ENCODE data around the gene TBC1D25. TPM values are rescaled to one million over a fixed set of nuclear protein-coding genes. Genes with fewer than 3 reads are reported as not detected.

Gene TBC1D25
- total RNA-seq, 2 donors from 2014 or later = 8.9 to 21.9 TPM

DNA sequence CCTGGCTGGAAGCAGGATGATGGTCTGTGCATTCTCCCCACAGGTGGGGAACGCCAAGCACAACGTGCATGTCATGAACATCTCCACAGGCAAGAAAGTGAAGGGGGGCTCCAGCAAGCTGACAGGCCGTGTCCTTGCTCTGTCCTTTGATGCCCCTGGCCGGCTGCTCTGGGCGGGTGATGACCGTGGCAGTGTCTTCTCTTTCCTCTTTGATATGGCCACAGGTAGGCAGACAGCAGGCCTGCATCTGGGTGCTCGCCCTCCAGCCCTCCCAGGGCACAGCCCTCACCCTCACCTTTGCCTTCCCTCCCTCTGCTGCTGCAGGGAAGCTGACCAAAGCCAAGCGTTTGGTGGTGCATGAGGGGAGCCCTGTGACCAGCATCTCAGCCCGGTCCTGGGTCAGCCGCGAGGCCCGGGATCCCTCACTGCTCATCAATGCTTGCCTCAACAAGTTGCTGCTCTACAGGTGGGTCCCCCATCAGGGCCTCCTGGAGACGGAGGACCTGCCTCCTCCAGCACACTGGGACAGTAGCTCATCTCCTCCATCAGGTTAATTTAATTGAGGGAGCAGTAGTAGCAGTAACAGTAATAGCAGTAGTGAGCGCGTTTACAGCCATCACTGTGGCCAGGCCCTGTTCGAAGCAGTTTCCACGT, 62.4 kb downstream of the TBC1D25 start:
- no peak overlapping the region for H3K27ac ChIP-seq
- no peak for TF ChIP-seq POLR2AphosphoS5 (IDR thresholded peaks at IDR 0.05)
- no peak for TF ChIP-seq POLR2A (IDR thresholded peaks at IDR 0.05)
- TF ChIP-seq, protein P1, sequence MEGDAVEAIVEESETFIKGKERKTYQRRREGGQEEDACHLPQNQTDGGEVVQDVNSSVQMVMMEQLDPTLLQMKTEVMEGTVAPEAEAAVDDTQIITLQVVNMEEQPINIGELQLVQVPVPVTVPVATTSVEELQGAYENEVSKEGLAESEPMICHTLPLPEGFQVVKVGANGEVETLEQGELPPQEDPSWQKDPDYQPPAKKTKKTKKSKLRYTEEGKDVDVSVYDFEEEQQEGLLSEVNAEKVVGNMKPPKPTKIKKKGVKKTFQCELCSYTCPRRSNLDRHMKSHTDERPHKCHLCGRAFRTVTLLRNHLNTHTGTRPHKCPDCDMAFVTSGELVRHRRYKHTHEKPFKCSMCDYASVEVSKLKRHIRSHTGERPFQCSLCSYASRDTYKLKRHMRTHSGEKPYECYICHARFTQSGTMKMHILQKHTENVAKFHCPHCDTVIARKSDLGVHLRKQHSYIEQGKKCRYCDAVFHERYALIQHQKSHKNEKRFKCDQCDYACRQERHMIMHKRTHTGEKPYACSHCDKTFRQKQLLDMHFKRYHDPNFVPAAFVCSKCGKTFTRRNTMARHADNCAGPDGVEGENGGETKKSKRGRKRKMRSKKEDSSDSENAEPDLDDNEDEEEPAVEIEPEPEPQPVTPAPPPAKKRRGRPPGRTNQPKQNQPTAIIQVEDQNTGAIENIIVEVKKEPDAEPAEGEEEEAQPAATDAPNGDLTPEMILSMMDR (IDR thresholded peaks at IDR 0.05) = no peak
- no peaks in the 10 kb centered on the region for H3K4me1 ChIP-seq (replicated peaks)
- intact Hi-C loops (cut with DNase I) = no loop called here
- DNase-seq (ENCODE audit: low spot score) = no peak
- no peaks in the 10 kb centered on the region for H3K9me3 ChIP-seq
- WGBS = 68% methylated on average over 13 of the region's 17 CpGs
- no peaks in the 10 kb centered on the region for H3K36me3 ChIP-seq
- H3K27me3 ChIP-seq (replicated peaks; ENCODE audit: insufficient read depth) = no peaks in the 10 kb centered on the region
- no peak overlapping the region for H3K4me3 ChIP-seq

DNA sequence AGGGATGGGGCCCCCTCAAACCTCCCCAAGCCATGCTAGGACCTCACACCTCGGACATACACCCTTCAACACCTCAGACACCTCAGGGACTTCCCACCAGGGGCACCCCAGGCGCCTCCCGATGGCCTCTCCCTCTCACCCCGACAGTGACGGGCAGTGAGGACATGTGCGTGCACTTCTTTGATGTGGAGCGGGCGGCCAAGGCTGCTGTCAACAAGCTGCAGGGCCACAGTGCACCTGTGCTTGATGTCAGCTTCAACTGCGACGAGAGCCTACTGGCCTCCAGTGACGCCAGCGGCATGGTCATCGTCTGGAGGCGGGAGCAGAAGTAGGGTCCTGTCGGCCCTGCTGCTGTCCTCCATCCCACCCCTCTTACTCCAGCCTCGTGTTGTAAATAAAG, 65.2 kb downstream of the TBC1D25 start:
- Histone ChIP-seq H3K27me3 (replicated peaks; ENCODE audit: insufficient read depth) (no peaks in the 10 kb centered on the region), H3K36me3 (no peaks in the 10 kb centered on the region), H3K4me1 (replicated peaks) (no peaks in the 10 kb centered on the region), H3K9me3 (no peaks in the 10 kb centered on the region), H3K4me3 (no peak overlapping the region), H3K27ac (no peak overlapping the region)
- WGBS = 93% methylated on average over 16 of the region's 16 CpGs
- TF ChIP-seq POLR2A (IDR thresholded peaks at IDR 0.05) (no peak), POLR2AphosphoS5 (IDR thresholded peaks at IDR 0.05) (no peak)
- TF ChIP-seq, protein P1 (IDR thresholded peaks at IDR 0.05) = no peak
- DNase-seq (ENCODE audit: low spot score) = no peak
- intact Hi-C loops (cut with DNase I) = no loop called here

DNA sequence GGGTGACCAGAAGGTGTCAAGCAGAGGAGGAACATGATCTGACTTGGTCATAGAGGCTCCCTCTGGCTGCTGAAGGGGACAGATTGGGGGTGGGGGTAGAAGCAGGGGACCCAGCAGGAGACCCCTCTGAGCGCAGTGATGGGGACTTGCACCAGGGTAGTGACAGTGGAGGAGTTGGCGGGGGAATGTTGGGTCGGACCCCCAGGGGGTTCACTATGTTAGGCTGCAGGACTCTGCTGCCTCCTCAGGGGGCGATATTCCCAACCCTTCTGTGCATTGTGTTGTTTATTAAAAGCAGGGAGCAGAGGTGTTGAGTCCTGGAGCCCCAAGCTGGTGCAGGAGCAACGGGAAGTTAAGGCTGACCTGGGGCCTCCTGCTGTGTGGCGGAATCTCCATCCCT, 66.6 kb downstream of the TBC1D25 start:
- no peaks in the 10 kb centered on the region for H3K9me3 ChIP-seq
- intact Hi-C loops (cut with DNase I) = no loop called here
- DNase-seq (ENCODE audit: low spot score) = no peak
- H3K36me3 ChIP-seq = no peaks in the 10 kb centered on the region
- H3K27me3 ChIP-seq (replicated peaks; ENCODE audit: insufficient read depth) = no peaks in the 10 kb centered on the region
- no peaks in the 10 kb centered on the region for H3K4me1 ChIP-seq (replicated peaks)
- TF ChIP-seq POLR2AphosphoS5 (IDR thresholded peaks at IDR 0.05) (no peak), POLR2A (IDR thresholded peaks at IDR 0.05) (no peak)
- TF ChIP-seq, protein P1 (IDR thresholded peaks at IDR 0.05) = no peak
- no peak overlapping the region for H3K27ac ChIP-seq
- H3K4me3 ChIP-seq = no peak overlapping the region
- WGBS = 70% methylated on average over 6 of the region's 6 CpGs

DNA sequence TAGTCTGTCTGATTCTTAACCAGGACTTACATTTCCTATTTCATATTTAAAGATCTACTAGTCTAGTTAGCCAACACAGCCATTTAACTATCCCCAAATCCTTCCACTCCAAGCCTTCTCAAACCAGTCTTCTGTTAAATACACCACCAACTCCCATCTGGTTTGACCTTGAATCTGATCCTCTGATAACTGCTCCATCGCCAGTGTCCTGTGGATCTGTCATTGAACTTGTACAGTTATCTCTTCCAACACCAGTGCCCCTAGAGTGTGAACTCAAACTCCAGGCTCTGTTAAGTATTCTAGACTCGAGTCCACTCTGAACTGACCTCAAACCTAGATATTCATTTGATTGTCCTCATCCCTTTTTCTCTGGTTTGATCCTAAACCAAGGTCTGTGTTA, 72.2 kb downstream of the TBC1D25 start:
- Histone ChIP-seq H3K9me3 (no peaks in the 10 kb centered on the region), H3K36me3 (no peaks in the 10 kb centered on the region), H3K27me3 (replicated peaks; ENCODE audit: insufficient read depth) (no peaks in the 10 kb centered on the region), H3K4me1 (replicated peaks) (no peaks in the 10 kb centered on the region), H3K4me3 (no peak overlapping the region), H3K27ac (no peak overlapping the region)
- TF ChIP-seq POLR2AphosphoS5 (IDR thresholded peaks at IDR 0.05) (no peak), POLR2A (IDR thresholded peaks at IDR 0.05) (no peak)
- TF ChIP-seq, protein P1 (IDR thresholded peaks at IDR 0.05) = no peak
- 71% methylated on average over 2 of the region's 2 CpGs for WGBS
- intact Hi-C loops (cut with DNase I) = no loop called here
- no peak for DNase-seq (ENCODE audit: low spot score)

Small RNA genes lying within 50 kb of the gene (small RNA-seq; reads per million reads assigned to genes)
- gene MRPL32P1 = 0 reads per million in 2 donors

Other genes starting within 250 kb of the TBC1D25 start
- 1 to 10 TPM in 1 of 2 donors, not detected in 1; 4.1 TPM for gene SSX3, start 183.0 kb upstream of the TBC1D25 start, total RNA-seq
- gene SSX4, start 156.2 kb upstream of the TBC1D25 start, total RNA-seq = under 1 TPM in 1 of 2 donors, not detected in 1; 0.91 TPM
- under 1 TPM in 1 of 2 donors, not detected in 1; 0.91 TPM for gene SSX4B, start 127.8 kb upstream of the TBC1D25 start, total RNA-seq
- 1 to 10 TPM; 3.0 to 6.2 TPM for gene SLC38A5, start 69.5 kb upstream of the TBC1D25 start, total RNA-seq
- 10 to 100 TPM; 44.3 to 56.1 TPM for gene FTSJ1, start 63.5 kb upstream of the TBC1D25 start, total RNA-seq
- 10 to 100 TPM; 15.1 to 61.7 TPM for gene PORCN, start 30.7 kb upstream of the TBC1D25 start, total RNA-seq
- gene EBP, start 17.9 kb upstream of the TBC1D25 start, total RNA-seq = 10 to 100 TPM; 37.8 to 46.9 TPM
- gene RBM3, start 34.8 kb downstream of the TBC1D25 start, total RNA-seq = 100 to 1,000 TPM; 155 to 169 TPM
- gene WDR13, start 57.8 kb downstream of the TBC1D25 start, total RNA-seq = 100 to 1,000 TPM; 102 to 190 TPM
- gene WAS, start 144.1 kb downstream of the TBC1D25 start, total RNA-seq = 10 to 100 TPM in 1 of 2 donors, 1 to 10 TPM in 1; 2.5 to 10.5 TPM
- 1 to 10 TPM; 7.4 to 9.1 TPM for gene SUV39H1, start 157.0 kb downstream of the TBC1D25 start, total RNA-seq
- under 1 TPM in 1 of 2 donors, not detected in 1; 0.41 TPM for gene GLOD5, start 222.0 kb downstream of the TBC1D25 start, total RNA-seq
- not detected for gene GATA1, start 246.9 kb downstream of the TBC1D25 start, total RNA-seq

Data from prostate gland (tissue), 2 donors.